NCI-H1105 (cell line): Measurements from ENCODE around the gene CKM.
"Not testable (repeated sequence)": the region's sequence is repeated elsewhere in the genome, so short reads cannot be mapped to it uniquely, and the experiment has no call there.

Experiments used
- DNase-seq: peaks from one replicate; lab custom pipeline; 2025; lab: John Stamatoyannopoulos, UW

CKM gene

GRCh38 chr19:45290381-45290931 lies 32.2 kb downstream of the CKM start:
- no peak for DNase-seq

- no peak for DNase-seq
Observed at GRCh38 chr19:45283443-45284033, 39.1 kb downstream of the CKM start.

GRCh38 chr19:45280471-45280961 lies 42.2 kb downstream of the CKM start:
- DNase-seq: no peak

GRCh38 chr19:45279587-45280192 lies 43.0 kb downstream of the CKM start:
- no peak for DNase-seq

- DNase-seq: no peak
Observed at GRCh38 chr19:45278087-45278486, 44.6 kb downstream of the CKM start.

- peak; percentile 22 for DNase-seq
Observed at GRCh38 chr19:45276284-45276687, 46.4 kb downstream of the CKM start.

GRCh38 chr19:45275370-45275971 lies 47.2 kb downstream of the CKM start:
- peak; percentile 22 for DNase-seq

- DNase-seq: no peak
Observed at GRCh38 chr19:45273521-45273855, 49.2 kb downstream of the CKM start.

GRCh38 chr19:45271735-45272108 lies 51.0 kb downstream of the CKM start:
- no peak for DNase-seq

- no peak for DNase-seq
Observed at GRCh38 chr19:45271098-45271734, 51.5 kb downstream of the CKM start.

- DNase-seq: not testable (repeated sequence)
Observed at GRCh38 chr19:45269939-45270338, 52.7 kb downstream of the CKM start.

GRCh38 chr19:45267296-45267695 lies 55.4 kb downstream of the CKM start:
- DNase-seq: no peak

GRCh38 chr19:45265375-45265774 lies 57.3 kb downstream of the CKM start:
- DNase-seq: no peak

- no peak for DNase-seq
Observed at GRCh38 chr19:45264781-45265317, 57.8 kb downstream of the CKM start.

GRCh38 chr19:45263013-45263412 lies 59.7 kb downstream of the CKM start:
- no peak for DNase-seq

GRCh38 chr19:45262570-45262969 lies 60.1 kb downstream of the CKM start:
- no peak for DNase-seq

- no peak for DNase-seq
Observed at GRCh38 chr19:45258862-45259261, 63.8 kb downstream of the CKM start.

- DNase-seq: no peak
Observed at GRCh38 chr19:45256836-45257235, 65.8 kb downstream of the CKM start.
